Sigmoid colon (tissue), 4 donors: Measurements from ENCODE around the gene ACYP1.

Experiments
- CTCF ChIP-seq, 4 experiments: fragments of 450-650 bp in 3 of 4; fragments of 200-600 bp in 1 of 4; IDR thresholded peaks; one replicate each; pipeline ENCODE4 v1.5.1; 2016 to 2019; ENCODE audit warnings: antibody characterized with exemption in 4 of 4, mild to moderate bottlenecking in 3 of 4, moderate library complexity in 2 of 4
- EP300 ChIP-seq, 4 donors: sonication (generic); formaldehyde crosslinking; IDR thresholded peaks; one replicate each; pipeline ENCODE4 v1.6.1; 2017; ENCODE audit warnings: antibody characterized with exemption in 4 of 4
- POLR2AphosphoS5 ChIP-seq, 4 donors: sonication (generic); formaldehyde crosslinking; IDR thresholded peaks; one replicate each; pipeline ENCODE4 v1.6.1; 2017; ENCODE audit warnings: antibody characterized with exemption in 4 of 4

GRCh38 chr14:75063491-75064204, at the start of gene ACYP1:
- TF ChIP-seq EP300 (IDR thresholded peaks at IDR 0.05) (no peak), CTCF (IDR thresholded peaks at IDR 0.05) (no peak), POLR2AphosphoS5 (IDR thresholded peaks at IDR 0.05) (peak; percentile 19 to 67 (median 59))
